HUES48 (cell line): ENCODE results near the gene TBC1D22A.
"Not testable (repeated sequence)": the region's sequence is repeated elsewhere in the genome, so short reads cannot be mapped to it uniquely, and the experiment has no call there.

ENCODE experiments used
- H3K27ac ChIP-seq: one replicate; pipeline ENCODE4 v1.7.0; 2013; ENCODE audit warnings: low read depth, low read length, inconsistent platforms
- H3K27me3 ChIP-seq: 2 replicates; pipeline ENCODE4 v1.6.1; 2013; ENCODE audit warnings: mild to moderate bottlenecking, low read length; ENCODE audit not compliant: control insufficient read depth, insufficient read depth
- H3K36me3 ChIP-seq: 2 replicates; pipeline ENCODE4 v1.6.1; 2013; ENCODE audit warnings: low read length; ENCODE audit not compliant: control insufficient read depth, insufficient read depth
- H3K4me1 ChIP-seq: 2 replicates; pipeline ENCODE4 v1.6.1; 2013; ENCODE audit warnings: mild to moderate bottlenecking, low read length; ENCODE audit not compliant: control insufficient read depth, insufficient read depth
- H3K4me3 ChIP-seq: 2 replicates; pipeline ENCODE4 v1.5.1; 2013; ENCODE audit warnings: mild to moderate bottlenecking, low read depth, low read length
- H3K9ac ChIP-seq: 2 replicates; pipeline ENCODE4 v1.6.1; 2013; ENCODE audit warnings: mild to moderate bottlenecking, low read depth, low read length, moderate library complexity
- H3K9me3 ChIP-seq: 2 replicates; pipeline ENCODE4 v1.6.1; 2013; ENCODE audit warnings: low read length; ENCODE audit not compliant: control insufficient read depth, insufficient read depth

Gene TBC1D22A

DNA sequence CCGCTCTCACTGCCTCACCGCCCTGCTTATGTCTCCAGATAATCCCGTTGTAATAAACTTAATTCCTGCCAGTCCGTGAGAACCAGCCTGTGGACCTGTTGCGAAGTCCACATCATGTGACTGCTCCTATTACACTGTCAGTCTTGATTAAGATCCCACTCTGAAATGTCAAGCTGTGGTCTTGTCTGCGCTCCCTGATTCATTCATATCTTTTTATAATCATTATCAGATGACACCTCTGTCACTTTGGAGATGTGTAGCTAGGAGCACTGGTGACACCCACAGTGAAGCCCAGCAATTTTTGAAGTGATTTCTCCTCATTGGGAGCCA is 377.3 kb downstream of the TBC1D22A start:
- Histone ChIP-seq H3K9ac (no peak overlapping the region), H3K36me3 (no peaks in the 10 kb centered on the region), H3K4me3 (no peak overlapping the region), H3K9me3 (no peaks in the 10 kb centered on the region), H3K27ac (no peak overlapping the region), H3K27me3 (no peaks in the 10 kb centered on the region), H3K4me1 (no peaks in the 10 kb centered on the region)

DNA sequence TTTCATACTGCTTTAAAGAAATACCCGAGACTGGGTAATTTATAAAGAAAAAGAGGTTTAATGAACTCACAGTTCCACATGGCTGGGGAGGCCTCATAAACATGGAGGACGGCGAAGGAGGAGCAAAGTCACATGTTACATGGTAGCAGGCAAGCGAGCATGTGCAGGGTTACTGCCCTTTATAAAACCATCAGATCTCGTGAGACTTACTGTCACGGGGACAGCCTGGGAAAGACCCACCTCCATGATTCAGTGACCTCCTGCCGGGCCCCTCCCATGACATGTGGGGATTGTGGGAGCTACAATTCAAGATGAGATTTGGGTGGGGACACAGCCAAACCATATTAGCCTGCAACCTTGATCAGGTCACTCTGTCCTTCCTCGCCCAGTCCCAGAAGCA is 378.5 kb downstream of the TBC1D22A start:
- not testable (repeated sequence) for H3K36me3 ChIP-seq, H3K27ac ChIP-seq, H3K27me3 ChIP-seq, H3K9ac ChIP-seq, H3K9me3 ChIP-seq, H3K4me3 ChIP-seq, H3K4me1 ChIP-seq

DNA sequence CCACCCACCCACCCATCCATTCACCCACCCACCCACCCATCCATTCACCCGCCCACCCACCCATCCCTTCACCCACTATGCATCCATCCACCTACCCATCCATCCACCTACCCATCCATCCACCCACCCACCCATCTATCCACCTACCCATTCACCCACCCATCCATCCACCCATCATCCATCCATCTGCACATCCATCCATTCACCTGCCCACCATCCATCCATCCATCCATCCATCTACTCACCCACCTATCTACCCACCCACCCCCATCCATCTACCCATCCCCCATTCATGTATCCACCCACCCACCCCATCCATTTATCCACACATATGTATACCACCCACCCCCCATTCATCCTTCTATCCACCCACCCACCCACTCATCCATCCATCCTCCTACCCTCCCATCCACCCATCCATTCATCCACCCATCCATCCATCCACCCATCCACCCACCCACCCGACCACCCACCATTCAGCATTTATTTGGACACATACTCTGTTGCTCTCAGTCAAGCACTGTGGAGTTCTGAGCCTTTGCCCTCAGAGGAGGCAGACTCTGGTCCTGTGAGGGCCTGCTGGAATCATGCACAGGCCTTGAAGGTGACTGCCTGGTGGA is 380.1 kb downstream of the TBC1D22A start:
- no peaks in the 10 kb centered on the region for H3K4me1 ChIP-seq
- no peak overlapping the region for H3K4me3 ChIP-seq
- no peaks in the 10 kb centered on the region for H3K36me3 ChIP-seq
- no peak overlapping the region for H3K27ac ChIP-seq
- no peaks in the 10 kb centered on the region for H3K27me3 ChIP-seq
- H3K9ac ChIP-seq, result no peak overlapping the region
- H3K9me3 ChIP-seq, result no peaks in the 10 kb centered on the region

DNA sequence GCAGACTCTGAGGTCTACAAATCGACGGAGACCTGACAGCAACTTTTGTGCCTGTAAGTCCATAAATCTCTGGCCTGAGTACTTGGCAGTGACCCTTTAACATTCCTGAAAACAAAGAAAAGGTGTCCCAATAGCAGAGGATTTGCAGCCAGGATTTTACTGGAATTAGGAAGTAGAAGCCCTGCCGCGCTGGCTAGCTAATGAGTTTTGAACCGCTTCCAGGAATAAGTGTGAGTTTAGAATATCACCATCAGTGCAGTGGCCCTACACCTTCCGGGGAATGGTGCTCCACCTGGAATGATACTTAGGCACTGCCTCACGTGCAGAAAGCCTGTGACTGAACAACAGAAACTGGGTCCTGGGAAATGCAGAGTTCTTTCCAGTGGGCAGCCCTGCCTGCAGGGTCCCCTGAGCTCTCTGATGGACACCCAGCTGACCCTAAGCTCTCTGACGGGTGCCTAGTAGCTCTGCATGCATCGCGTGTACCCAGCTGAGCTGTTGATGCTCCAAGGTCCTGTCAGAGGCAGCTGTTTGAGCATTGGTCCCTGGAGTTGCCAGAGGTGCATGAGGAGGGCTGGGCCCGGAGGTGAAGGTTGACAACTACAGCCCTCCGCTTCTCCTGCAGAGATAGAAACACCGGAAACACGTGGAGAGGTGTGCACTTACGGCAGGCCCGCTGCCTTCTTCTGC is 380.9 kb downstream of the TBC1D22A start:
- no peaks in the 10 kb centered on the region for H3K9me3 ChIP-seq
- H3K27me3 ChIP-seq, result no peaks in the 10 kb centered on the region
- H3K4me3 ChIP-seq, result no peak overlapping the region
- H3K36me3 ChIP-seq, result no peaks in the 10 kb centered on the region
- H3K9ac ChIP-seq, result no peak overlapping the region
- no peak overlapping the region for H3K27ac ChIP-seq
- no peaks in the 10 kb centered on the region for H3K4me1 ChIP-seq

DNA sequence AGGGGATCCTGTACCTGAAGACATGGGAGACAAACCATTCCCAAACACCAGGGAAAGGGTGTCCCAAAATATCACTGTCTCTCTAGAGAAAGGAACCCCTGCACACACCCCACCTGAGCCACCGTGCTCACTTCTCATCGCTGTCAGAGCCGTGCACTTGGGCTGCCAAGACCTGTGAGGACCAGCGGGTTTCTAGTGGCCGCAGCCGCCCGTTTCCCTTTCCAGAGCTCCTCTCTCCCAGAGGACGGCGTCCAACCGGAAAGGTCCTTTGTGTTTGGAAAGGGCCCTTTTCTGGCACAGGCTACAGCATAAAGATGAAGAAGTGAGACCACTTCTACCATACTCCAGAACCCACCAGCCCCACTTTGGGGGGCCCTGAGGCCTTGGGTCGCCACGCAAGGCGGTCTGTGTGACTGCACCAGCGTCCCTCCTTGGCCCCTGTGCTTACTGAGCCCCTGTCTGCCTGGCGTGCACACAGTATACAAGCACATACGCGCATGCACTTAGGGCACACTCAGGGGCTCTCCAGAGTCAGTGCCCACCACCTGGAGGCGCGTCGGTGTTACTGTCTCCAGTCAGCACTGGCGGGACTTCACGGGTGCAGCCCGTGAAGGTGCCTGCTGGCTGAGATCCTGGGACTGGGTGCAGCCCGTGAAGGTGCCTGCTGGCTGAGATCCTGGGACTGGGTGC is 381.8 kb downstream of the TBC1D22A start:
- Histone ChIP-seq H3K9me3 (no peaks in the 10 kb centered on the region), H3K36me3 (no peaks in the 10 kb centered on the region), H3K9ac (no peak overlapping the region), H3K4me1 (no peaks in the 10 kb centered on the region), H3K27ac (no peak overlapping the region), H3K27me3 (no peaks in the 10 kb centered on the region), H3K4me3 (no peak overlapping the region)

DNA sequence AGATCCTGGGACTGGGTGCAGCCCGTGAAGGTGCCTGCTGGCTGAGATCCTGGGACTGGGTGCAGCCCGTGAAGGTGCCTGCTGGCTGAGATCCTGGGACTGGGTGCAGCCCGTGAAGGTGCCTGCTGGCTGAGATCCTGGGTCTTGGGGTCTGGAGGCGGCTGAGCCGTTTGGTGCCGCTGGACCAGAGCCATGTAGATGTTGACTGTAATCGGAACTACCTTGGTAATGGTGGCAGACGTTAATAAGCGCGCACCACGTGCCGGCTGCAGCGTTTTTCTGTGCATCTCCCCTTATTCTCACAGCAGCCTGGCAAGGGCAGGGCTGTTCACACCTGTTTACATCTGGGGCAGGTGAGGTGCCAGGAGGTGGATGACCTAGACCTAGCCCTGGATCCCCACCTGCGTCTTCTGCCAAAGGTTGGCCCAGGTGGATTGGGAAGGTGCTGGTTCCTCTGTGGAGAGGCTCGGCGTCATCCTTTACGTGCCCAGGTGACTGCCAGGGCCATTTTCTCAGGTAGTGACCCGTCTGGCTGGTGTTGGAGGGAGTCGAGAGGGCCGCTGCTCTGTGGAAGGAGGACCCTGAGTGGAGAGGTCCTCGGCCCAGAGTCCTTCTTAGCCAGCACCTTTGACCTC is 382.5 kb downstream of the TBC1D22A start:
- Histone ChIP-seq H3K9ac (no peak overlapping the region), H3K27ac (no peak overlapping the region), H3K36me3 (no peaks in the 10 kb centered on the region), H3K4me3 (no peak overlapping the region), H3K4me1 (no peaks in the 10 kb centered on the region), H3K27me3 (no peaks in the 10 kb centered on the region), H3K9me3 (no peaks in the 10 kb centered on the region)

DNA sequence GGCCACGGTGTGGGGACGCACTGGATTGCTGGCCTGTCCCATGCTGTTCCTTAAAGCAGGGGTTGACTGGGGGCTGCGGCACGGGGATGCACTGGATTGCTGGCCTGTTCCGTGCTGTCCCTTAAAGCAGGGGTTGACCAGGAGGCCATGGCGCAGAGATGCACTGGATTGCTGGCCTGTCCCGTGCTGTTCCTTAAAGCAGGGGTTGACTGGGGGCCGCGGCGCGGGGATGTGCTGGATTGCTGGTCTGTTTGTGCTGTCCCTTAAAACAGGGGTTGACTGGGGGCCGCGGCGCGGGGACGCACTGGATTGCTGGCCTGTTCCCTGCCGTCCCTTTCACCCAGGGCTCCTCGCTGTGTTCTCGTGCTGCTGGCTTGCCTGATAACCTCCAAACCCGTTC is 383.4 kb downstream of the TBC1D22A start:
- no peaks in the 10 kb centered on the region for H3K9me3 ChIP-seq
- H3K4me1 ChIP-seq, result no peaks in the 10 kb centered on the region
- H3K9ac ChIP-seq, result no peak overlapping the region
- H3K27ac ChIP-seq, result no peak overlapping the region
- no peak overlapping the region for H3K4me3 ChIP-seq
- H3K36me3 ChIP-seq, result no peaks in the 10 kb centered on the region
- no peaks in the 10 kb centered on the region for H3K27me3 ChIP-seq

DNA sequence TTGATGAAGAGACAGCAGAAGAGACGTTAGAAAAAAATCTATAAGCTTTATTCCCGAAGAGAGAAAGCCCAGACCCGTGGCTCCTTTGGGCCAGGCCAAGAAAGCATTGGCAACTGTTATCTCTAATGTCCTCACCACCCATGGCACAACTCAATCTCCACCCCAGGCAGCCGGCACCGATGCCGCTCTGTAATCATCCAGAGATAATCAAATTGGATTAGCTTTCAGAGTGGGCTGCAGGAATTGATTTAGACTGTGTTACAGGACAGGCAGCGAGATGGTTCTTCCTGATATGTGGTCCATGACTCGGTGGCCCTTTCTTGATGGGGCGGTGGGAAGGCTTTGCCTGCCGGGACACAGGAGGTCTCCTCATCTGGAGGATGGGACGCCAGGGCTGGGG is 383.9 kb downstream of the TBC1D22A start:
- Histone ChIP-seq H3K9me3 (no peaks in the 10 kb centered on the region), H3K4me3 (no peak overlapping the region), H3K27ac (no peak overlapping the region), H3K4me1 (no peaks in the 10 kb centered on the region), H3K9ac (no peak overlapping the region), H3K27me3 (no peaks in the 10 kb centered on the region), H3K36me3 (no peaks in the 10 kb centered on the region)

DNA sequence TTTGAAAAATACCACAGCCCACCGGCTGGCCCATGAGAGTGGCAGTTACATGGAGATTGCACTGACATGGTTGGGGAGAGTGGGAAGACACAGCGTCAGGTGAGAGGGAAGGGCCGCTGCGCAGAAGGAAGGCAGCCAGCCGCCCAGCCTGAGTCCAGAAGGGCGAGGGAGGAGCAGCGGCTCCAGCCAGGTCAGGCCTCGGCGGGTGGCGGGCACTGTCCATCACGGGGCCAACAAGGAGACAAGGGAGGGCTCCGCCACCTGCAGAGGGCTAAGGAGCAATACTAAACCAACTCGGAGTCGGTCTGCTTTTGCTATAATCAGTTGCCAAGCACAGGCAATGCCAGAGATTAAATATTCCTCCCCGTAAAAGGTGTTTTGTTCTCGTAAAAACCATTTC is 384.5 kb downstream of the TBC1D22A start:
- Histone ChIP-seq H3K4me3 (no peak overlapping the region), H3K9ac (no peak overlapping the region), H3K4me1 (no peaks in the 10 kb centered on the region), H3K27me3 (no peaks in the 10 kb centered on the region), H3K27ac (no peak overlapping the region), H3K9me3 (no peaks in the 10 kb centered on the region), H3K36me3 (no peaks in the 10 kb centered on the region)

DNA sequence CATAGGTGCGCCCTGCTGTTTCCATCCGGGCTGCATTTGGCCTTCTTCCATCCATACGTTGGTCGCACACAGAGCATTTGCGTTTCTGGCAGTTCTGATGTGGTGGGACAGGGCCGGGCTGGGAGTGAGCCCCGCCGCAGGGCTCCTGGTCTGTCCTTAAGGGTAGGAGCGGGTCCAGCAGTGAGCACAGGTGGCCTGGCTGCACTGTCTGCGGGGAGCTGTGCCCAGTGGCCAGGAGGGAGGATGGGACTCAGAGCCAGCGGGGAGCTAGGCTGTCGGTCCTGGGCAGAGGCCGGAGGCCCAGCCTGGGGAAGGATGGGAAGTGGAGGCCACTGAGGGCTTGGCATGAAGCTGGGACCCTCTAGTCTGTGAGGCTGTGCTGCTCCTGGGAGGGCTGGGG is 385.1 kb downstream of the TBC1D22A start:
- H3K27ac ChIP-seq, result no peak overlapping the region
- H3K4me3 ChIP-seq, result no peak overlapping the region
- no peak overlapping the region for H3K9ac ChIP-seq
- H3K4me1 ChIP-seq, result no peaks in the 10 kb centered on the region
- no peaks in the 10 kb centered on the region for H3K27me3 ChIP-seq
- no peaks in the 10 kb centered on the region for H3K9me3 ChIP-seq
- H3K36me3 ChIP-seq, result no peaks in the 10 kb centered on the region

DNA sequence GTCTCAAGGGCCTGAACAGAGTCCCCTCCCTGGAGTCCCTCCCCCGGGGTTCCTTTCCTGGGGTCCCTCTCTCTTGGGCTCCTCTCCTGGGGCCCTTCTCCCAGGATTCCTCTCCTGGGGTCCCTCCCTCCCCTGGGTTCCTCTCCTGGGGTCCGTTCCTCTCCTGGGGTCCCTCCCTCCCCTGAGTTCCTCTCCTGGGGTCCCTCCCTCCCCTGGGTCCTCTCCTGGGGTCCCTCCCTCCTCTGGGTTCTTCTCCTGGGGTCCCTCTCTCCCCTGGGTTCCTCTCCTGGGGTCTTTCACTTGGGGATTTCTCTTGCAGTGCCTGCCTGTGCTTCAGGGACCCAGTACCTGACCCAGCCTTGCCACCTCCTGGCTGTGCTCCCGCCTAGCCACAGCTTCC is 386.1 kb downstream of the TBC1D22A start:
- no peaks in the 10 kb centered on the region for H3K27me3 ChIP-seq
- no peak overlapping the region for H3K9ac ChIP-seq
- no peaks in the 10 kb centered on the region for H3K9me3 ChIP-seq
- no peak overlapping the region for H3K27ac ChIP-seq
- H3K36me3 ChIP-seq, result no peaks in the 10 kb centered on the region
- H3K4me3 ChIP-seq, result no peak overlapping the region
- no peaks in the 10 kb centered on the region for H3K4me1 ChIP-seq
